Activated CD4-positive, CD25-positive, alpha-beta regulatory T cell treated with anti-CD3 and anti-CD28 coated beads, Interleukin-2, amount 50 U/mL, for 72 hours (primary cell): ENCODE results near the gene PKD2L2.
"Not testable (repeated sequence)": the region's sequence is repeated elsewhere in the genome, so short reads cannot be mapped to it uniquely, and the experiment has no call there.

Experiments
- DNase-seq: peaks from one replicate; pipeline ENCODE4 v3.0.0; 2021

The PKD2L2 gene

GRCh38 chr5:137960141-137960540, 70.9 kb downstream of the PKD2L2 start:
- DNase-seq, result no peak

GRCh38 chr5:137960819-137961218, 71.6 kb downstream of the PKD2L2 start:
- no peak for DNase-seq

GRCh38 chr5:137970384-137970783, 81.1 kb downstream of the PKD2L2 start:
- DNase-seq, result not testable (repeated sequence)

GRCh38 chr5:137975208-137975607, 86.0 kb downstream of the PKD2L2 start:
- DNase-seq, result no peak

GRCh38 chr5:137989419-137989818, 100.2 kb downstream of the PKD2L2 start:
- DNase-seq, result no peak
